Mesendoderm (in vitro differentiated cells): ENCODE results near the gene CCSER1.
A peak's percentile ranks its signal among the peaks of the same experiment; 100 is the strongest.

Source experiments
- DNase-seq: peaks from one replicate; pipeline ENCODE4 v3.0.0; 2013
- H2AK5ac ChIP-seq: 2 replicates; pipeline ENCODE4 v1.6.1; 2013; ENCODE audit warnings: low read length, inconsistent platforms
- H2BK120ac ChIP-seq: 2 replicates; pipeline ENCODE4 v1.6.1; 2013; ENCODE audit warnings: low read depth, mild to moderate bottlenecking, low read length, moderate library complexity, mixed read lengths
- H2BK15ac ChIP-seq: replicated peaks from 2 replicates; pipeline ENCODE4 v1.6.1; 2013; ENCODE audit warnings: low read depth, mild to moderate bottlenecking, moderate library complexity
- H2BK5ac ChIP-seq: 2 replicates; pipeline ENCODE4 v1.6.1; 2013; ENCODE audit warnings: low read length, inconsistent platforms
- H3K18ac ChIP-seq: 2 replicates; pipeline ENCODE4 v1.6.1; 2013; ENCODE audit warnings: mild to moderate bottlenecking, low read length, mixed read lengths
- H3K23ac ChIP-seq: one replicate; pipeline ENCODE4 v1.6.1; 2013; ENCODE audit warnings: low read length
- H3K27ac ChIP-seq: 2 replicates; pipeline ENCODE4 v1.5.1; 2013; ENCODE audit warnings: low read depth, mild to moderate bottlenecking, inconsistent platforms, low read length, moderate library complexity
- H3K27me3 ChIP-seq: 2 replicates; pipeline ENCODE4 v1.6.1; 2013; ENCODE audit warnings: low read length, control low read depth, mild to moderate bottlenecking, inconsistent platforms; ENCODE audit not compliant: insufficient read depth, poor library complexity
- H3K36me3 ChIP-seq: 2 replicates; pipeline ENCODE4 v1.6.1; 2013; ENCODE audit warnings: low read length, inconsistent platforms; ENCODE audit not compliant: control insufficient read depth, insufficient read depth
- H3K4ac ChIP-seq: one replicate; pipeline ENCODE4 v1.6.1; 2013; ENCODE audit warnings: low read depth, mild to moderate bottlenecking, low read length, moderate library complexity
- H3K4me1 ChIP-seq: 2 replicates; pipeline ENCODE4 v1.6.1; 2013; ENCODE audit warnings: low read depth, low read length, inconsistent platforms; ENCODE audit not compliant: control insufficient read depth
- H3K4me2 ChIP-seq: 2 replicates; pipeline ENCODE4 v1.6.1; 2013; ENCODE audit warnings: low read length
- H3K4me3 ChIP-seq: 2 replicates; pipeline ENCODE4 v1.5.1; 2013; ENCODE audit warnings: mild to moderate bottlenecking, low read length
- H3K56ac ChIP-seq: one replicate; pipeline ENCODE4 v1.6.1; 2013; ENCODE audit warnings: low read length
- H3K79me1 ChIP-seq: 2 replicates; pipeline ENCODE4 v1.6.1; 2013; ENCODE audit warnings: low read length, inconsistent platforms
- H3K79me2 ChIP-seq: 2 replicates; pipeline ENCODE4 v1.6.1; 2013; ENCODE audit warnings: mild to moderate bottlenecking, low read length; ENCODE audit not compliant: control insufficient read depth, insufficient read depth
- H3K9ac ChIP-seq: 2 replicates; pipeline ENCODE4 v1.6.1; 2013; ENCODE audit warnings: low read length, inconsistent platforms
- H4K5ac ChIP-seq: one replicate; pipeline ENCODE4 v1.6.1; 2013; ENCODE audit warnings: low read length
- H4K8ac ChIP-seq: one replicate; pipeline ENCODE4 v1.6.1; 2013; ENCODE audit warnings: low read depth, mild to moderate bottlenecking, control low read depth, low read length, moderate library complexity
- WGBS: extraction: QIAGEN DNeasy Blood & Tissue Kit; methylation state at CpG from one replicate; pipeline ENCODE4 v1.1.7; 2013; ENCODE audit warnings: low lambda C conversion rate, missing lambda C conversion rate; ENCODE audit not compliant: insufficient coverage; ENCODE audit errors: extremely low coverage; 5-methylcytosine and 5-hydroxymethylcytosine counted together

Gene CCSER1

GRCh38 chr4:91471280-91471679, 1344.1 kb downstream of the CCSER1 start:
- Histone ChIP-seq H3K79me2 (no peaks in the 10 kb centered on the region), H2BK15ac (no peak overlapping the region), H3K27ac (no peak overlapping the region), H3K36me3 (no peaks in the 10 kb centered on the region), H3K4ac (no peak overlapping the region), H3K79me1 (no peaks in the 10 kb centered on the region), H3K4me1 (no peaks in the 10 kb centered on the region), H3K23ac (no peak overlapping the region), H3K56ac (no peak overlapping the region), H4K5ac (no peak overlapping the region), H3K9ac (no peak overlapping the region), H3K4me2 (no peak overlapping the region), H4K8ac (no peak overlapping the region), H2AK5ac (no peak overlapping the region), H3K27me3 (no peaks in the 10 kb centered on the region), H3K4me3 (no peak overlapping the region), H3K18ac (no peak overlapping the region), H2BK5ac (no peak overlapping the region), H2BK120ac (no peak overlapping the region)
- no CpG with 5 or more reads among the region's 8 CpGs for WGBS
- no peak for DNase-seq

DNA sequence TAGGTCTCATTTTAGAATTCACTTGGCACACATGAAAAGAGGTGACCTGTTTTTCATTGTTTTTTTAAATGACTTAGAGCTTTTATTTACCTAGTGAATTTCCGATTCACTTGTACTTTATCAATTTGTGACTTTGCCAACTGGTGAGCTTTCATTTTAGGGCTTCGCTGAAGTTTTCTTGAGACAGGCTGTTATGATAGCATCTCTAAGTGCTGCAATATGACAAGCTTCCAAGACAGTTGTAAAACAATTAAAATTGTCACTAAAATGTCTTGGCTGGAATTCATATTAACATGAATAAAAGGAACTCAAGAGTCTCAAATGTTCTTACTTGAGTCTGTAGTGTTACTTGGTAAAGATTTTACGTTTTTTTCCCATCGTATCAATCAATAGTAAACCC, 1344.9 kb downstream of the CCSER1 start:
- no peak for DNase-seq
- Histone ChIP-seq H3K56ac (no peak overlapping the region), H3K4me3 (no peak overlapping the region), H4K5ac (no peak overlapping the region), H3K9ac (no peak overlapping the region), H2AK5ac (no peak overlapping the region), H2BK5ac (no peak overlapping the region), H3K4ac (no peak overlapping the region), H3K36me3 (no peaks in the 10 kb centered on the region), H3K4me1 (no peaks in the 10 kb centered on the region), H2BK15ac (no peak overlapping the region), H3K27ac (no peak overlapping the region), H3K18ac (no peak overlapping the region), H3K4me2 (no peak overlapping the region), H2BK120ac (no peak overlapping the region), H3K23ac (no peak overlapping the region), H3K79me1 (no peaks in the 10 kb centered on the region), H4K8ac (no peak overlapping the region), H3K79me2 (no peaks in the 10 kb centered on the region), H3K27me3 (no peaks in the 10 kb centered on the region)
- no CpG with 5 or more reads among the region's 4 CpGs for WGBS

GRCh38 chr4:91485415-91485814, 1358.2 kb downstream of the CCSER1 start:
- H3K56ac ChIP-seq = no peak overlapping the region
- no peak overlapping the region for H3K23ac ChIP-seq
- H3K9ac ChIP-seq = no peak overlapping the region
- H3K4me2 ChIP-seq = no peak overlapping the region
- DNase-seq = no peak
- H3K27me3 ChIP-seq = no peaks in the 10 kb centered on the region
- no peak overlapping the region for H4K5ac ChIP-seq
- no peaks in the 10 kb centered on the region for H3K4me1 ChIP-seq
- H3K4ac ChIP-seq = no peak overlapping the region
- H3K36me3 ChIP-seq = no peaks in the 10 kb centered on the region
- H2BK15ac ChIP-seq = no peak overlapping the region
- no peaks in the 10 kb centered on the region for H3K79me1 ChIP-seq
- no peaks in the 10 kb centered on the region for H3K79me2 ChIP-seq
- no peak overlapping the region for H3K18ac ChIP-seq
- H3K4me3 ChIP-seq = no peak overlapping the region
- WGBS = no CpG with 5 or more reads among the region's 1 CpG
- no peak overlapping the region for H4K8ac ChIP-seq
- no peak overlapping the region for H2BK5ac ChIP-seq
- H3K27ac ChIP-seq = no peak overlapping the region
- H2BK120ac ChIP-seq = no peak overlapping the region
- H2AK5ac ChIP-seq = no peak overlapping the region

DNA sequence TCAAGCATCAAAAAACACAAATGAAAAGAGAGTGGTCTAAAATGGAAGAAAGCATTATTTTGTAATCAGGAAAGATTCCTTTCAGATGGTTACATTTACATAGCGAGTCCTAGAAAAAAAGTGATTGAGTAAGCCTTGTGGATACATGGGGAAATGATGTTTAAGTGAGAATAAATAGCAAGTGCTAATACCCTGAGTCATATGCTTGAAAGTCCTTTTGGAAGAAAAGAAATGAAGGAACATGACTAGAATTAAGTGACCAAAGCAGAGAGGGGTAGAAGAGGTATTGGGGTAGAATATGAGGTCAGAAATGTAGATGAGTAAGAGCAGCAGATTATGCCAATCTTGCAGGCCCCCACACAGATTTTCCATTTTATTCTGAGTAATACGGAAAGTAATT, 1361.8 kb downstream of the CCSER1 start:
- H3K56ac ChIP-seq = no peak overlapping the region
- H2AK5ac ChIP-seq = no peak overlapping the region
- H3K4ac ChIP-seq = no peak overlapping the region
- H3K9ac ChIP-seq = no peak overlapping the region
- no peak overlapping the region for H4K5ac ChIP-seq
- no peak overlapping the region for H3K4me2 ChIP-seq
- WGBS = no CpG with 5 or more reads among the region's 2 CpGs
- no peak overlapping the region for H4K8ac ChIP-seq
- peak; percentile 8 for DNase-seq
- no peak overlapping the region for H2BK15ac ChIP-seq
- H3K4me1 ChIP-seq = no peaks in the 10 kb centered on the region
- no peaks in the 10 kb centered on the region for H3K79me2 ChIP-seq
- no peak overlapping the region for H3K18ac ChIP-seq
- H3K23ac ChIP-seq = no peak overlapping the region
- H2BK5ac ChIP-seq = no peak overlapping the region
- no peak overlapping the region for H2BK120ac ChIP-seq
- H3K79me1 ChIP-seq = no peaks in the 10 kb centered on the region
- H3K27me3 ChIP-seq = no peaks in the 10 kb centered on the region
- no peak overlapping the region for H3K4me3 ChIP-seq
- H3K36me3 ChIP-seq = no peaks in the 10 kb centered on the region
- H3K27ac ChIP-seq = no peak overlapping the region

DNA sequence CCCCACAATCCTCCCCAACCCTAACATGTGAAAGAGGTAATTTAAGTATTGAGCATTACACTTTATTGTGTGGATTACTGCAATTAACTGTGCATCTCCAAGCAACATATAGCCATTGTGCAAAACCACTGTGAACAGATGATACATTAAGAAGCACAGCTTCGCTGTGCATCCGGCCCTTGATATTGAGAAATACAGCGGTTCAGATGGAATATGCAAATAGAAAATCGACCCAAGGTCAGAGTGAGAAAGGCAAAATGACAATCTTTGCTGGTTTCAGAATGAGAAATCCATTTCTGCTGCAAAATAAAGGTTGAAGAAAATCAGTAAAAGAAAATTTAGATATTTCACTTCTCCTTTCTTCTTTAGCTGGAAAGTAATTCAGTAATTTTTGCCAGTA, 1370.7 kb downstream of the CCSER1 start:
- Histone ChIP-seq H3K27ac (no peak overlapping the region), H3K23ac (no peak overlapping the region), H2AK5ac (no peak overlapping the region), H2BK15ac (no peak overlapping the region), H3K4me3 (no peak overlapping the region), H3K4me1 (no peaks in the 10 kb centered on the region), H3K79me2 (no peaks in the 10 kb centered on the region), H2BK120ac (no peak overlapping the region), H3K27me3 (no peaks in the 10 kb centered on the region), H3K36me3 (no peaks in the 10 kb centered on the region), H3K4me2 (no peak overlapping the region), H4K5ac (no peak overlapping the region), H3K79me1 (no peaks in the 10 kb centered on the region), H3K56ac (no peak overlapping the region), H3K18ac (no peak overlapping the region), H3K4ac (no peak overlapping the region), H4K8ac (no peak overlapping the region), H2BK5ac (no peak overlapping the region), H3K9ac (no peak overlapping the region)
- DNase-seq = no peak
- no CpG with 5 or more reads among the region's 4 CpGs for WGBS

DNA sequence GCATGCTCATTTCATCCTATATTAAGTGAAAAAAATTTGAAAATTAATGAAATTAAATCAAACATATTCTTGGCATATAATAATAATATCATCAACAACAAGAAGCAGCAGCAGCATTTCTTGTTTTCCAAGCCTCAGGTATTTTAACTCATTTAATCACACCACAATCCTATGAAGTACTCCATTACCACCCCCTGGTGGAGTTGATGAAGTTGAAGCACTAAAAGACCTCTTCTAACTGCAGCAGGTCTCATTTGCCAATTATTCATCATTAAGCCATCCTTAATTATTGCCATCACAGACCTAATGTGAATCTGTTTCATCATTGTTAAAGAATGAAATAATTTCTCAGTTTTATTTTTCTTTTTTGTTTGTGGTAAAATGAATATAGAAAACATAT, 1375.2 kb downstream of the CCSER1 start:
- no peak overlapping the region for H4K5ac ChIP-seq
- H3K36me3 ChIP-seq = no peaks in the 10 kb centered on the region
- H3K27me3 ChIP-seq = no peaks in the 10 kb centered on the region
- no peak overlapping the region for H2BK15ac ChIP-seq
- H3K23ac ChIP-seq = no peak overlapping the region
- no peak overlapping the region for H3K4me2 ChIP-seq
- no peak overlapping the region for H3K4me3 ChIP-seq
- no peaks in the 10 kb centered on the region for H3K79me2 ChIP-seq
- H3K56ac ChIP-seq = no peak overlapping the region
- H2BK5ac ChIP-seq = no peak overlapping the region
- no peak overlapping the region for H2BK120ac ChIP-seq
- DNase-seq = peak; percentile 76
- H4K8ac ChIP-seq = no peak overlapping the region
- H3K27ac ChIP-seq = no peak overlapping the region
- no peaks in the 10 kb centered on the region for H3K4me1 ChIP-seq
- H3K18ac ChIP-seq = no peak overlapping the region
- H3K79me1 ChIP-seq = no peaks in the 10 kb centered on the region
- no peak overlapping the region for H3K4ac ChIP-seq
- H3K9ac ChIP-seq = no peak overlapping the region
- no peak overlapping the region for H2AK5ac ChIP-seq
